Mucosa of rectum (tissue), 2 donors: Measurements from ENCODE around the gene LSAMP.

Source experiments
- H3K27ac ChIP-seq, 2 donors: one replicate each; pipeline ENCODE4 v1.7.0; 2013; ENCODE audit warnings: inconsistent platforms in 2 of 2, low read depth in 2 of 2, low read length in 2 of 2
- H3K27me3 ChIP-seq, 2 donors: one replicate each; pipeline ENCODE4 v1.7.0; 2013; ENCODE audit warnings: low read length in 2 of 2; ENCODE audit not compliant: control insufficient read depth in 2 of 2, insufficient read depth in 2 of 2
- H3K36me3 ChIP-seq, 2 donors: one replicate each; pipeline ENCODE4 v1.7.0; 2013; ENCODE audit warnings: low read length in 2 of 2; ENCODE audit not compliant: control insufficient read depth in 2 of 2, insufficient read depth in 2 of 2
- H3K4me1 ChIP-seq, 2 donors: one replicate each; pipeline ENCODE4 v1.7.0; 2013; ENCODE audit warnings: low read length in 2 of 2, mild to moderate bottlenecking in 1 of 2; ENCODE audit not compliant: control insufficient read depth in 2 of 2, insufficient read depth in 2 of 2
- H3K4me3 ChIP-seq, 2 donors: one replicate each; pipeline ENCODE4 v1.7.0; 2013; ENCODE audit warnings: low read length in 2 of 2
- H3K9ac ChIP-seq, 2 donors: one replicate each; pipeline ENCODE4 v1.7.0; 2013; ENCODE audit warnings: low read length in 2 of 2, low read depth in 1 of 2, mild to moderate bottlenecking in 1 of 2
- H3K9me3 ChIP-seq, 2 donors: one replicate each; pipeline ENCODE4 v1.7.0; 2013; ENCODE audit warnings: low read length in 2 of 2; ENCODE audit not compliant: control insufficient read depth in 2 of 2
- donor health status: healthy.
- donor health status: Normal muscosa, but diverticular disease.

The LSAMP gene

GRCh38 chr3:116188231-116188785 lies 257.0 kb downstream of the LSAMP start:
- Histone ChIP-seq H3K4me1 (no peaks in the 10 kb centered on the region), H3K27ac (no peak overlapping the region), H3K27me3 (no peaks in the 10 kb centered on the region), H3K4me3 (no peak overlapping the region), H3K9me3 (no peaks in the 10 kb centered on the region), H3K9ac (no peak overlapping the region), H3K36me3 (no peaks in the 10 kb centered on the region)

GRCh38 chr3:116186049-116186448 lies 259.2 kb downstream of the LSAMP start:
- no peaks in the 10 kb centered on the region for H3K4me1 ChIP-seq
- H3K4me3 ChIP-seq, result no peak overlapping the region
- H3K36me3 ChIP-seq, result no peaks in the 10 kb centered on the region
- H3K9ac ChIP-seq, result no peak overlapping the region
- H3K27me3 ChIP-seq, result no peaks in the 10 kb centered on the region
- no peak overlapping the region for H3K27ac ChIP-seq
- no peaks in the 10 kb centered on the region for H3K9me3 ChIP-seq

GRCh38 chr3:116181159-116181558 lies 264.1 kb downstream of the LSAMP start:
- Histone ChIP-seq H3K4me3 (no peak overlapping the region), H3K27ac (no peak overlapping the region), H3K4me1 (no peaks in the 10 kb centered on the region), H3K9me3 (no peaks in the 10 kb centered on the region), H3K27me3 (no peaks in the 10 kb centered on the region), H3K9ac (no peak overlapping the region), H3K36me3 (no peaks in the 10 kb centered on the region)

DNA sequence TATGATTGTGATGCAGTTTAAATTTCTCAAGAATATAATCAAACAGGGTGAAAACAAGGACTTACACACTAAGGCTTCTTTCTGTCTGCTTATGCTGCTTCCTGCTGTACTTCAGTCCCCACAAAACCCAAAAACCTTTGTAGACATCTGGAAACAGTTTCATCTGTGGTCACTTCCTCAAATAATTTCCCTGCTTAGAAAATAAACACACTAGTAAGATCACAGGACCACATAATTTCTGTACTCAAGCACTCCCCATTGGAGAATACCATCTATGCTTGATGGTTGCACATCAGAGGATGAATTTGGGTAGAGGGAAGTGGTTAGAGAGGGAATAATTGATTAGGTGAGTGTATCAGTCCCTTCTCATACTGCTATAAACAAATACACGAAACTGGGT lies 266.2 kb downstream of the LSAMP start:
- no peak overlapping the region for H3K4me3 ChIP-seq
- H3K9me3 ChIP-seq, result no peaks in the 10 kb centered on the region
- H3K27me3 ChIP-seq, result no peaks in the 10 kb centered on the region
- no peaks in the 10 kb centered on the region for H3K4me1 ChIP-seq
- no peak overlapping the region for H3K27ac ChIP-seq
- no peak overlapping the region for H3K9ac ChIP-seq
- H3K36me3 ChIP-seq, result no peaks in the 10 kb centered on the region

DNA sequence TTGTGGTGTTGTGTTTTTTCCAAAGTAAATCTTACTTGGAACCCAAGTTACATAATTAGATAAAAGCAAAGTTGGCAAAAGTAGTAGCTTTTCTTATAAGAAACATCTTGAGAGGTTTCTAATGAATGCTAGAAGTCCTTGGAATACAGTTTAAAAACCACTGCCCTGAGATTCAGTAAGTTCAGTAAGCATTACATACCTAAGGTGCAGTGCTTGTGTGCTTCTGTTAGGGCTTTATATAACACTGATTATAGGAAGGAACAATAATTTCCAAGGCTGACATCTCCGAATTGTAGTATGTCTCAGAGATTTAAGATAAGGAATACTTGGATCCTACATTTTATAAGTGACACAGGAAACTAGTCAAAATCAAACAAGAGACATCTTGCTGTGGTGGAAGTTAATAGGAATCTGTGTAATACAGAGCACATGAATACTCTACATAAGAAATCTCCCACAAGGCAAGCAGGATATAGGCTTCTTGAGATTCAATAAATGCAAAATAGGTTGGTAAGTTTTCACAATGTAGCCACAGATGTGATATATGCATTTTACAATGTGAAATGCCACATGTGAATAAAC lies 268.2 kb downstream of the LSAMP start:
- Histone ChIP-seq H3K4me1 (no peaks in the 10 kb centered on the region), H3K36me3 (no peaks in the 10 kb centered on the region), H3K27me3 (no peaks in the 10 kb centered on the region), H3K9ac (no peak overlapping the region), H3K4me3 (no peak overlapping the region), H3K9me3 (no peaks in the 10 kb centered on the region), H3K27ac (no peak overlapping the region)

DNA sequence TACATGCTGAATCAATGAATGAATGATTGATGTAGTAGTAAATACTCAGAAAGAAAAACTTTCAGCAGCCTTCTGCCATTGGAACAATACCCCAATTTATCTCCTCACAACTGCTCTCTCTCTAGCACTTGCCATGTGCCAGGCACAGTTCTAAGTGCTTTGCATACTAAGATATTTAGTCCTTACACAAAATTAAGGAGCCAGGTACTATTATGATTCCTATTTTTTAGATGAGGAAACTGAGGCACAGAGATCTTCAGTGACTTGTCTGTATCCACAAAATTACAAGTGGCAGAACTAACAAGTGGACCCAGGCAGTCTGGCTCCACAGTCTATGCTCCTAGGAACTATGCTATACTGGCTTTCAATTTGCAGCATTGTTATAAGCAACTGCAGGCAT lies 279.2 kb downstream of the LSAMP start:
- H3K27me3 ChIP-seq, result no peaks in the 10 kb centered on the region
- H3K9ac ChIP-seq, result no peak overlapping the region
- no peak overlapping the region for H3K27ac ChIP-seq

GRCh38 chr3:116165641-116166040 lies 279.6 kb downstream of the LSAMP start:
- H3K9me3 ChIP-seq, result no peaks in the 10 kb centered on the region
- H3K36me3 ChIP-seq, result no peaks in the 10 kb centered on the region
- H3K4me3 ChIP-seq, result no peak overlapping the region
- no peak overlapping the region for H3K9ac ChIP-seq
- H3K27ac ChIP-seq, result no peak overlapping the region
- H3K27me3 ChIP-seq, result no peaks in the 10 kb centered on the region
- H3K4me1 ChIP-seq, result no peaks in the 10 kb centered on the region

More for the DNA sequence above, 279.2 kb downstream of the LSAMP start:
- no peak overlapping the region for H3K4me3 ChIP-seq
- no peaks in the 10 kb centered on the region for H3K4me1 ChIP-seq
- H3K36me3 ChIP-seq, result no peaks in the 10 kb centered on the region
- no peaks in the 10 kb centered on the region for H3K9me3 ChIP-seq

DNA sequence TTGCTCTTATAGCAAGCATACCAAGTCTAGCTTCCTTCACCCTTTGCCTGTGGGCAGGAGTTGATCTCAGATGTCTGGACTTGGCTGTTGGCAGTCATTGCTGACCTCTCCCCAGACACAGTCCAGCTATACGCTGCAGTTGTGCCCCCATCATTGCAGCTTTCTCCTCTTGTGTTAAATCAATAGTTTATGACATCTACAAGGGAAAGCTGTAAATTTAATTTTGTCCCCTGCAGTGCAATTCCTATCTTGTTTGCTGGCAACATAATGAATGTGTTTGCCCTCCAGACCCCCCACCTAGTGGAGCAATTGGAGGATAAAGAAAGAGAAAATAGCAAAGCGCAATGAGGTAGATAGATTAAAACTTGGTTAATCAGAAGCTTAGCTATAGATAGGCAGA lies 280.2 kb downstream of the LSAMP start:
- no peaks in the 10 kb centered on the region for H3K9me3 ChIP-seq
- H3K27ac ChIP-seq, result no peak overlapping the region
- no peak overlapping the region for H3K4me3 ChIP-seq
- H3K9ac ChIP-seq, result no peak overlapping the region
- H3K4me1 ChIP-seq, result no peaks in the 10 kb centered on the region
- no peaks in the 10 kb centered on the region for H3K36me3 ChIP-seq
- H3K27me3 ChIP-seq, result no peaks in the 10 kb centered on the region

GRCh38 chr3:116164039-116164438 lies 281.2 kb downstream of the LSAMP start:
- no peak overlapping the region for H3K9ac ChIP-seq
- H3K27me3 ChIP-seq, result no peaks in the 10 kb centered on the region
- no peaks in the 10 kb centered on the region for H3K9me3 ChIP-seq
- no peaks in the 10 kb centered on the region for H3K4me1 ChIP-seq
- H3K4me3 ChIP-seq, result no peak overlapping the region
- no peak overlapping the region for H3K27ac ChIP-seq
- H3K36me3 ChIP-seq, result no peaks in the 10 kb centered on the region

- no peak overlapping the region for H3K27ac ChIP-seq
- H3K4me3 ChIP-seq, result no peak overlapping the region
- H3K4me1 ChIP-seq, result no peaks in the 10 kb centered on the region
- no peaks in the 10 kb centered on the region for H3K9me3 ChIP-seq
- H3K36me3 ChIP-seq, result no peaks in the 10 kb centered on the region
- H3K9ac ChIP-seq, result no peak overlapping the region
- no peaks in the 10 kb centered on the region for H3K27me3 ChIP-seq
These were observed 283.4 kb downstream of the LSAMP start for GRCh38 chr3:116161575-116162525.
